ENCODE data around the gene RPAP3. TPM values are rescaled to one million over a fixed set of nuclear protein-coding genes. Genes with fewer than 3 reads are reported as not detected.

RPAP3 gene, protein sequence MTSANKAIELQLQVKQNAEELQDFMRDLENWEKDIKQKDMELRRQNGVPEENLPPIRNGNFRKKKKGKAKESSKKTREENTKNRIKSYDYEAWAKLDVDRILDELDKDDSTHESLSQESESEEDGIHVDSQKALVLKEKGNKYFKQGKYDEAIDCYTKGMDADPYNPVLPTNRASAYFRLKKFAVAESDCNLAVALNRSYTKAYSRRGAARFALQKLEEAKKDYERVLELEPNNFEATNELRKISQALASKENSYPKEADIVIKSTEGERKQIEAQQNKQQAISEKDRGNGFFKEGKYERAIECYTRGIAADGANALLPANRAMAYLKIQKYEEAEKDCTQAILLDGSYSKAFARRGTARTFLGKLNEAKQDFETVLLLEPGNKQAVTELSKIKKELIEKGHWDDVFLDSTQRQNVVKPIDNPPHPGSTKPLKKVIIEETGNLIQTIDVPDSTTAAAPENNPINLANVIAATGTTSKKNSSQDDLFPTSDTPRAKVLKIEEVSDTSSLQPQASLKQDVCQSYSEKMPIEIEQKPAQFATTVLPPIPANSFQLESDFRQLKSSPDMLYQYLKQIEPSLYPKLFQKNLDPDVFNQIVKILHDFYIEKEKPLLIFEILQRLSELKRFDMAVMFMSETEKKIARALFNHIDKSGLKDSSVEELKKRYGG
- total RNA-seq = 18.4 and 29.4 TPM in 2 replicates

GRCh38 chr12:47705566-47706425, at the start of gene RPAP3:
RPAP3 (minus strand) TSS chr12:47706030; CDS start chr12:47702840, 3,190 bp downstream.

GRCh38 chr12:47725091-47725772, 19.4 kb upstream of the RPAP3 start, which contains the start of gene ENDOU:
ENDOU (minus strand) TSS chr12:47725490; CDS start chr12:47725413, 77 bp downstream.

Other genes starting within 250 kb of the RPAP3 start
- gene ENDOU, start 19.5 kb upstream of the RPAP3 start, total RNA-seq = under 0.01 and 0.11 TPM in 2 replicates
- 5.3 and 6.1 TPM in 2 replicates for gene RAPGEF3, start 52.9 kb upstream of the RPAP3 start, total RNA-seq
- 7.0 and 15.5 TPM in 2 replicates for gene SLC48A1, start 67.2 kb upstream of the RPAP3 start, total RNA-seq
- 24.5 and 35.1 TPM in 2 replicates for gene HDAC7, start 113.9 kb upstream of the RPAP3 start, total RNA-seq
- gene VDR, start 199.0 kb upstream of the RPAP3 start, total RNA-seq = 2.7 and 9.2 TPM in 2 replicates